HFFc6 (cell line): ENCODE data around the gene LCE1B. TPM values are rescaled to one million over a fixed set of nuclear protein-coding genes. Genes with fewer than 3 reads are reported as not detected.

Experiments used
- DNase-seq: peaks from one replicate; pipeline ENCODE4 v3.0.0-alpha.2; 2018
- H3K27ac Mint-ChIP-seq: 2 replicates; pipeline ENCODE4 v1.8.0; 2020; ENCODE audit warnings: mild to moderate bottlenecking, mixed read lengths
- H3K27me3 Mint-ChIP-seq: 2 replicates; pipeline ENCODE4 v1.8.0; 2021; ENCODE audit warnings: mild to moderate bottlenecking, moderate library complexity, mixed read lengths; ENCODE audit not compliant: insufficient read depth
- H3K36me3 Mint-ChIP-seq: 2 replicates; pipeline ENCODE4 v1.8.0; 2021; ENCODE audit warnings: low read depth, mixed read lengths
- H3K4me1 Mint-ChIP-seq: 2 replicates; pipeline ENCODE4 v1.8.0; 2020; ENCODE audit warnings: low read depth, mixed read lengths
- H3K4me3 Mint-ChIP-seq: 2 replicates; pipeline ENCODE4 v1.8.0; 2020; ENCODE audit warnings: mild to moderate bottlenecking, moderate library complexity, mixed read lengths
- H3K9me3 Mint-ChIP-seq: 2 replicates; pipeline ENCODE4 v1.8.0; 2020; ENCODE audit warnings: mild to moderate bottlenecking, mixed read lengths
- CTCF ChIP-seq: fragments of 200-600 bp; sonication (generic); IDR thresholded peaks from 2 replicates; pipeline ENCODE4 v1.5.0; 2021; ENCODE audit warnings: antibody characterized with exemption, mild to moderate bottlenecking
- long read RNA-seq: library from polyadenylated mRNA; unstranded; transcript quantifications from one replicate; pipeline ENCODE4 v2.0.0, GENCODE V29; 2019
- total RNA-seq, 6 experiments: library from RNA; stranded (reverse); fragmentation: NEBNext Ultra II Directional; extraction: Animal tissue kit (Norgen Biotek cat#: 25700); gene quantifications; 2 replicates in 1 of 6; 3 replicates in 5 of 6; pipeline ENCODE4 v1.2.3, GENCODE V29; 2021

LCE1B gene
- not detected for total RNA-seq
- long read RNA-seq, result 0 reads

GRCh38 chr1:152811671-152812070 lies at the start of gene LCE1B:
Gene LCE1B, plus strand, starts transcription at chr1:152811971. Its CDS starts 476 bp downstream, at chr1:152812447.
- no peak for TF ChIP-seq CTCF
- Mint-ChIP-seq H3K9me3 (no peaks in the 10 kb centered on the region; the same call in 1 of the 2 replicates), H3K27ac (no peak within 1 kb of the TSS), H3K4me1 (no peaks in the 10 kb centered on the region), H3K27me3 (peaks cover 5% of the 10 kb centered on the region; the same call in 1 of the 2 replicates), H3K36me3 (no peaks in the 10 kb centered on the region), H3K4me3 (no peak within 1 kb of the TSS)
- no peak for DNase-seq

- TF ChIP-seq CTCF, result no peak
- H3K4me3 Mint-ChIP-seq, result no peak overlapping the region
- H3K36me3 Mint-ChIP-seq, result no peaks in the 10 kb centered on the region
- DNase-seq, result no peak
- H3K27me3 Mint-ChIP-seq, result no peaks in the 10 kb centered on the region; the same call in none of the 2 replicates
- peaks cover 11% of the 10 kb centered on the region; the same call in 1 of the 2 replicates for H3K9me3 Mint-ChIP-seq
- no peak overlapping the region for H3K27ac Mint-ChIP-seq
- H3K4me1 Mint-ChIP-seq, result no peaks in the 10 kb centered on the region; the same call in 1 of the 2 replicates
These were observed 42.8 kb upstream of the LCE1B start for GRCh38 chr1:152768847-152769533.

- no peak for TF ChIP-seq CTCF
- no peaks in the 10 kb centered on the region; the same call in 1 of the 2 replicates for H3K4me1 Mint-ChIP-seq
- H3K36me3 Mint-ChIP-seq, result no peaks in the 10 kb centered on the region
- H3K27me3 Mint-ChIP-seq, result no peaks in the 10 kb centered on the region; the same call in none of the 2 replicates
- no peak overlapping the region for H3K4me3 Mint-ChIP-seq
- no peak for DNase-seq
- peaks cover 20% of the 10 kb centered on the region; the same call in 1 of the 2 replicates for H3K9me3 Mint-ChIP-seq
- no peak overlapping the region for H3K27ac Mint-ChIP-seq
These were observed 41.4 kb upstream of the LCE1B start for GRCh38 chr1:152770411-152770810.

GRCh38 chr1:152774875-152775274 lies 36.9 kb upstream of the LCE1B start, which contains the start of gene LCE1F:
Gene LCE1F, plus strand, starts transcription at chr1:152775140. Its CDS starts 1,232 bp downstream, at chr1:152776372.
- H3K27me3 Mint-ChIP-seq, result no peaks in the 10 kb centered on the region; the same call in none of the 2 replicates
- no peaks in the 10 kb centered on the region for H3K4me1 Mint-ChIP-seq
- DNase-seq, result no peak
- H3K27ac Mint-ChIP-seq, result no peak within 1 kb of the TSS
- H3K36me3 Mint-ChIP-seq, result no peaks in the 10 kb centered on the region
- H3K9me3 Mint-ChIP-seq, result peaks cover 17% of the 10 kb centered on the region; the same call in 1 of the 2 replicates
- TF ChIP-seq CTCF, result no peak
- no peak within 1 kb of the TSS for H3K4me3 Mint-ChIP-seq

GRCh38 chr1:152776361-152776760 lies 35.4 kb upstream of the LCE1B start:
- H3K27ac Mint-ChIP-seq, result no peak overlapping the region
- H3K4me3 Mint-ChIP-seq, result no peak overlapping the region
- no peak for DNase-seq
- peaks cover 17% of the 10 kb centered on the region; the same call in 1 of the 2 replicates for H3K9me3 Mint-ChIP-seq
- no peaks in the 10 kb centered on the region for H3K36me3 Mint-ChIP-seq
- no peaks in the 10 kb centered on the region; the same call in none of the 2 replicates for H3K27me3 Mint-ChIP-seq
- no peak for TF ChIP-seq CTCF
- H3K4me1 Mint-ChIP-seq, result no peaks in the 10 kb centered on the region
